ENCODE results near the gene GSTM3. TPM values are rescaled to one million over a fixed set of nuclear protein-coding genes. Genes with fewer than 3 reads are reported as not detected.

GSTM3 gene
- total RNA-seq, 2 experiments from 2014 or later = 14.8 to 15.4 TPM

GRCh38 chr1:109754738-109755137 lies 13.9 kb upstream of the GSTM3 start:
- POLR2A ChIA-PET = no interaction called here
- peaks cover 7% of the 10 kb centered on the region for H3K27me3 Mint-ChIP-seq
- TF ChIP-seq CTCF (IDR thresholded peaks at IDR 0.05) = no peak
- Histone ChIP-seq H3K27ac (ENCODE audit: low read depth in 1 of 2, low read length in 2 of 2) (no peak overlapping the region), H3K9me3 (ENCODE audit: control insufficient read depth in 1 of 2, insufficient read depth in 1 of 2, low read length in 2 of 2) (no peaks in the 10 kb centered on the region), H3K27me3 (ENCODE audit: control insufficient read depth in 1 of 2, insufficient read depth in 2 of 2, low read length in 2 of 2) (peaks cover 0 to 3% of the 10 kb centered on the region in 2 experiments), H3K4me1 (ENCODE audit: insufficient read depth, low read length) (no peaks in the 10 kb centered on the region), H3K36me3 (ENCODE audit: insufficient read depth, low read length) (no peaks in the 10 kb centered on the region), H3K4me3 (ENCODE audit: low read length) (no peak overlapping the region)
- CTCF ChIA-PET = no interaction called here
- intact Hi-C loops (cut with DNase I, micrococcal nuclease) = no loop called here
- H3K27ac Mint-ChIP-seq = no peak overlapping the region
- no peak overlapping the region for H3K4me3 Mint-ChIP-seq
- no peaks in the 10 kb centered on the region for H3K9me3 Mint-ChIP-seq
- ATAC-seq (ENCODE audit: poor library complexity) = no peak
- H3K36me3 Mint-ChIP-seq (ENCODE audit: low read depth) = no peaks in the 10 kb centered on the region
- H3K4me1 Mint-ChIP-seq (ENCODE audit: low read depth) = no peaks in the 10 kb centered on the region
- no peak for DNase-seq

GRCh38 chr1:109751531-109752260 lies 10.9 kb upstream of the GSTM3 start:
- H3K27ac ChIP-seq (ENCODE audit: low read depth in 1 of 2, low read length in 2 of 2) = no peak overlapping the region
- no peak for TF ChIP-seq CTCF (IDR thresholded peaks at IDR 0.05)
- H3K4me3 Mint-ChIP-seq = no peak overlapping the region
- ATAC-seq (ENCODE audit: poor library complexity) (no peak), DNase-seq (no peak)
- no peak overlapping the region for H3K4me3 ChIP-seq (ENCODE audit: low read length)
- H3K27ac Mint-ChIP-seq = no peak overlapping the region
- H3K36me3 ChIP-seq (ENCODE audit: insufficient read depth, low read length) = no peaks in the 10 kb centered on the region
- POLR2A ChIA-PET = no interaction called here
- no peaks in the 10 kb centered on the region for H3K9me3 Mint-ChIP-seq
- H3K36me3 Mint-ChIP-seq (ENCODE audit: low read depth) = no peaks in the 10 kb centered on the region
- no peaks in the 10 kb centered on the region for H3K4me1 Mint-ChIP-seq (ENCODE audit: low read depth)
- CTCF ChIA-PET = no interaction called here
- peaks cover 10% of the 10 kb centered on the region for H3K27me3 Mint-ChIP-seq
- peaks cover 5 to 10% of the 10 kb centered on the region in 2 experiments for H3K27me3 ChIP-seq (ENCODE audit: control insufficient read depth in 1 of 2, insufficient read depth in 2 of 2, low read length in 2 of 2)
- intact Hi-C loops (cut with DNase I, micrococcal nuclease) = no loop called here
- no peaks in the 10 kb centered on the region for H3K4me1 ChIP-seq (ENCODE audit: insufficient read depth, low read length)
- peaks cover 0 to 5% of the 10 kb centered on the region in 2 experiments for H3K9me3 ChIP-seq (ENCODE audit: control insufficient read depth in 1 of 2, insufficient read depth in 1 of 2, low read length in 2 of 2)

- no peaks in the 10 kb centered on the region for H3K36me3 ChIP-seq (ENCODE audit: insufficient read depth, low read length)
- POLR2A ChIA-PET = no interaction called here
- H3K27me3 ChIP-seq (ENCODE audit: control insufficient read depth in 1 of 2, insufficient read depth in 2 of 2, low read length in 2 of 2) = peaks cover 5 to 10% of the 10 kb centered on the region in 2 experiments
- H3K4me3 ChIP-seq (ENCODE audit: low read length) = no peak overlapping the region
- DNase-seq = no peak
- peaks cover 10% of the 10 kb centered on the region for H3K27me3 Mint-ChIP-seq
- H3K4me1 ChIP-seq (ENCODE audit: insufficient read depth, low read length) = no peaks in the 10 kb centered on the region
- intact Hi-C loops (cut with DNase I, micrococcal nuclease) = no loop called here
- TF ChIP-seq CTCF (IDR thresholded peaks at IDR 0.05) = no peak
- no peaks in the 10 kb centered on the region for H3K4me1 Mint-ChIP-seq (ENCODE audit: low read depth)
- no peak for ATAC-seq (ENCODE audit: poor library complexity)
- peaks cover 0 to 5% of the 10 kb centered on the region in 2 experiments for H3K9me3 ChIP-seq (ENCODE audit: control insufficient read depth in 1 of 2, insufficient read depth in 1 of 2, low read length in 2 of 2)
- no peak overlapping the region for H3K4me3 Mint-ChIP-seq
- CTCF ChIA-PET = no interaction called here
- no peak overlapping the region for H3K27ac Mint-ChIP-seq
- H3K36me3 Mint-ChIP-seq (ENCODE audit: low read depth) = no peaks in the 10 kb centered on the region
- no peak overlapping the region for H3K27ac ChIP-seq (ENCODE audit: low read depth in 1 of 2, low read length in 2 of 2)
- no peaks in the 10 kb centered on the region for H3K9me3 Mint-ChIP-seq
Measured at GRCh38 chr1:109750920-109751319, 10.1 kb upstream of the GSTM3 start.

Measured in CD4-positive, alpha-beta T cell (primary cell).